NCI-H748 treated with DMSO at 0.1 percent for 48 hours (cell line): ENCODE results near the gene TRIB2.

Source experiments
- DNase-seq: peaks from one replicate; lab custom pipeline; 2025; lab: John Stamatoyannopoulos, UW

TRIB2 gene

GRCh38 chr2:12720754-12721378 lies 4.1 kb downstream of the TRIB2 start:
- DNase-seq: no peak

- no peak for DNase-seq
Observed at GRCh38 chr2:12721566-12722446, 5.1 kb downstream of the TRIB2 start.

GRCh38 chr2:12722447-12723316 lies 5.9 kb downstream of the TRIB2 start:
- no peak for DNase-seq

DNA sequence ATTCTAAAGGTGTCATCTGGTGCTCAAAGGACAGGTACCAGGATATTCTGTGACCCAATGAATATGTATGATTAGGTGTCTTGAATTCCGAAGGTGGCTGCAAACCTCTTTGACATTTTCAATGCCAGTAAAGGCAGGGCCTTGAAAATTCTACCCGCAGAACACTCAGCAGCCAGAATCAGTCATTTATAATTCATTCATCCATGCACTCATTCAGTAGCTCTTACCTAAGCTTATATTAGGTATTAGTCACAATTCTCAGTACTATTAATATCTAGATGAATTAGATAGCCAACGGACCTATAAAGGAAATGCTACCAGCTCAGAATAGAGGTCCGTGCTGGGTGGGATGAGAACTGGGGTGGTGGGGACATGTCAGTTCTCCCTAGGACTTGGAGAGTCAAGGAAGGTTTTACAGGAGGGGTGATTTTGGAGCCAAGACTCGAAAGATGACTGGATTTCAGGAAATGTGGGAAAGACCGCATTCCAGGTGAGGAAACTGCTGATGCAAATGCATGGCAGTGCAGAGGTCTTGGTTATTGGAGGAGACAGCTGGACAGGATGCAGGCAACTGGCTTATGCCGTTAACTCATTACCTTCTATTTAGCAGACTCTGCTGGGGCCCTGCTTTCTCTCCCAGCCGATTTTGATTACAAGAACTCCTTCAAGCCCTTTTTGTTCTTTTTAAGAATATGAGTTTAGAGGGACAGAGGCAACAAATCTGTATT lies 7.2 kb downstream of the TRIB2 start:
- no peak for DNase-seq

DNA sequence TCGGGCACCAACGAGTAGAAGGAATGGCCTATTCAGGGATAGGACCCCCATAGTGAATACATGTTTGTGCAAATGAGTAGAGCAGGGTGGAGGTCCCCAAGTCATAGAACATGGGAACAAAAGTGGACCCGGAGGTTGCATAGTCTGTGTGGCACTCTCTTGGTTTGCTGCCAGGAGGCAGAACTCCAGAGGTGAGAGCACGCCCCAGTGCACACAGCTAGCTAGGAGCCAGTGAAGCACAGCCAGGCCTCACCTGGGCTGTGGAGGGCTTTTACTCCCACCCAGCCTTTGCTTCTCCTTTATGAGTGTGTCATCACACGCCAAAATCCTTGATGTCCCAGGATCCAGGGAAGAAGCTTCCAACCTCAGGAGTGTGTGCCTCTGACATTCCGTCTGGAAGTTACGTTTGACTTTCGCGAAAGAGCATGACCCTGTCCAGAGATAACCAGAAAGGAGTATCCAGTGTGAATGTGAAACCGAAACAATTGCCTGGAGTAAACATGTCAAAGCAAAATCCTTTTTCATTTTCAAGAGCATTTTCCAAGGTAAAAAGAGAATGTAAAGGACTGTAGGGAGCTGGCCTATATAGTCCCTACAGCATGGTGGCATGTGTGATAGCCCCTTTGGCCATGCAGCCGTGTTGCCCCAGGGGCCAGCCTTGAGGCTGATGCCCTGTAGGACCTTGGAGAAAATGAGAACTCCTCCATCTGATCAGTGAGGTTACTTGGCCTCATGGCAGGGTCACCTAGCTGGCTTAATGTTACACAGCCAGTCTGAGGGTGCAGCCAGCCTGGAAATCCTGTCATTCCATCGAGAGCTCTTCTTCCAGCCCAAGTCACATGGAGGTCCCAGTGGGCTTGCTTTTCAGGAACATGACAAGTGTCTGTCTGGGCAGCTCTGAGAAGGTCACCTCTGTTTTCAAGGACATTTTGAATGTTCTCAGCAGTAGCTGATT lies 8.8 kb downstream of the TRIB2 start:
- DNase-seq: no peak

GRCh38 chr2:12726271-12726670 lies 9.5 kb downstream of the TRIB2 start:
- DNase-seq: no peak

DNA sequence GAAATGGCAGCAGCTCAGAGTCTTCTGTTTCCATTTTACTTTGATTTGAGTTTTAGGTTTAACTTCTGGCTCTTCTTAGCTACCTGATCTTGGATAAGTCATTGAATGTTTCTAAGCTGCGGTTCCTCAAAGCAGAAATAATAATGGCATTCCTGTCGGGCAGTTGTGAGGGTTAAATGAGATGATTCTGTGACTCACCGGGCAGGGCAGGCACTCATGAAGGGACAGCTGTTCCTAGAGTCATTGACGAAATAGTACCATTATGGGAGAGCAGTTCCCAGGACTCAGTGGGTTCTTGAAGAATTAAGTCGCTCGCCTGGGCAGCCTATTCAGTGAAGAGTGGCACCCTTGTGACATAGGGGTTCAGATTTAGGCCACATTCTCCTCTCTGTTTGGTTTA lies 10.3 kb downstream of the TRIB2 start:
- DNase-seq: no peak

GRCh38 chr2:12727641-12728040 lies 10.9 kb downstream of the TRIB2 start:
- no peak for DNase-seq

GRCh38 chr2:12728221-12728777 lies 11.6 kb downstream of the TRIB2 start:
- no peak for DNase-seq

GRCh38 chr2:12730265-12730664 lies 13.5 kb downstream of the TRIB2 start:
- no peak for DNase-seq

DNA sequence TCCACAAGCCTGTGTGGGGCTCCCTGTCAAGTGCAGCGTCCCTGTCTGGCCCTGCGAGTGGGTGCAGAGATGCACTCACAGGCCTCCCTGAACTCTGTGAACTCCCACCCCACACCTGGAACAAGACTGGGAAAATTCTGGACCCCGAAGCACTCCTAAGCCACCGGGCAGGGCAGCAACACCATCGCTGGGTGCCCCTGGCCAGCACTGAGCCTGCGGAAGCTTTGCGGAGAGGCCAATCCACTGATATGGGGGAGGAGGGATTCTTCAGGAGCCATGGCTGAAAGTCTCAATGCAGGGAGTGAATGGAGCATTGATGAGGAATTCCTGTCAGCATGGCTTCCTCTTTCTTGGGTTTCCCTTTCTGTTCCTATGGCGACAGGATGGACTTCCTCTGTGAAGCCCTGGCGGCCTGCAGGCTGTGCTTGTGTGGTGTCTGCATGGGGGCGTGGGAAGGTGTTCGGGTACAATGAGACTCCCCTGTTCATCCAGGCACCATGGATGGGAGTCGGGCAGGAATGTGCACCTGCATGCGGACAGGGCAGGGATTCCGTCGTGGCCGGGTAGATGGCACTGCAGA lies 15.1 kb downstream of the TRIB2 start:
- DNase-seq: no peak

DNA sequence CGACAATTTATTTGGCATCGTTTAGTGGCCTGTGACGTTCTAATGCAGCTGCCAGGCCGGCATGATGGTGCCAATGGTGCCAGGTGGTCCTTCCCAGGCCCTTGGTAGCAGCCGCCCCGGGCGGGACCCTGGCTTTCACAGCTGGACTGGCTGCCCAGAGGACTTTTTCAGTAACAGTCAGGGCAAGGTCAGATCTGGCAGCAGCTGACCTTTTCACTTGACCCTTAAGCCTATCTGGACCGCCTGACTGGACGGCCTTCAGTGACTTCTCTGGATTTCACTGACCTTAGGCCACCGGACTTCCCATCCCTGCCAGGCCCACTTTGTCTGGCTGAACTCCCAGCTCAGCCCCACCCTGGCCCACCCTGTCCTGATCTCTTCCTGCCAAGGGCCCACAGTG lies 15.9 kb downstream of the TRIB2 start:
- DNase-seq: no peak

GRCh38 chr2:12733846-12734245 lies 17.1 kb downstream of the TRIB2 start:
- DNase-seq: no peak

GRCh38 chr2:12734914-12735654 lies 18.3 kb downstream of the TRIB2 start:
- no peak for DNase-seq

- DNase-seq: no peak
Observed at GRCh38 chr2:12737297-12737696, 20.6 kb downstream of the TRIB2 start.

DNA sequence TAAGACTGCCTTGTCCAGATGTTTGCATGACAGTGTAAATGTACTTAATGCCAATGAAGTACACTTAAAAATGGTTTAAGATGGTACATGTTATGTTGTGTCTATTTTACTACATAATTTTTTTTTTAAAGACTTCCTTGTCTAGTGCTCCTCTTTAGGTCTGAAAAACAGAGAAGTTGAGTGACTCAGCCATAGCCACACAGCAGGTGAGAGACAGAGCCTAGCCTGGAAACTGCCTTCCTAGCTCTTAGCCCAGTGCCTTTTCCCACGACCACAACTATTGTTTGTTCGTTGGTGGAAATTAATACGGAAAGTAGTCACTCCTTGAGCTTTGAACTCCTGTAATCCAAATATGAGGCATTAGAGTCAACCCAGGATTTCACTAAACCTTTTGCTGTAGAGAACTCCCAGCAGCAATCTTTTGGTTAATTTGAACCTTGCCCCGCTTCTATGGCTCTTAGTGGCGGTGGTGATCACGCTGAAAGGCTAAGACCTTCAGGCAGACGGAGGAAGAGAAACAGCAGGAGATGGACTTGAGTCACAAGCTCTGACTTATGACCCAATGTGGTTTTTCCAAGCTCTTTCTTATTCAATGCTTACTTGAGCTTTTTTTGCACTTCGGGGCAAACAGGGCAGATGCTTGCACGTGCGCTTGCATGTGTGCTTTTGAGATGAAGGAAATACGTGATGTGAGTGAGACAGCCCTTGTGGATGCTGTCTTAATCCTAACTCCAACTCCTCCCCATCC lies 21.2 kb downstream of the TRIB2 start:
- no peak for DNase-seq

- no peak for DNase-seq
Observed at GRCh38 chr2:12739721-12740254, 23.1 kb downstream of the TRIB2 start.

GRCh38 chr2:12741380-12741779 lies 24.6 kb downstream of the TRIB2 start:
- DNase-seq: no peak
